Activated T-cell treated with anti-CD3 and anti-CD28 coated beads for 24 hours (primary cell): ENCODE measurements around the gene FAM32A.

ENCODE experiments used
- DNase-seq: peaks from one replicate; pipeline ENCODE4 v3.0.0-alpha.2; 2020; ENCODE audit warnings: low read depth

The FAM32A gene

GRCh38 chr19:16225279-16226183, 40.3 kb downstream of the FAM32A start:
- DNase-seq, result no peak

- no peak for DNase-seq
Observed at GRCh38 chr19:16226184-16226591, 41.0 kb downstream of the FAM32A start.

GRCh38 chr19:16226878-16227836, 41.9 kb downstream of the FAM32A start:
- no peak for DNase-seq

GRCh38 chr19:16227837-16228636, 42.8 kb downstream of the FAM32A start:
- no peak for DNase-seq

DNA sequence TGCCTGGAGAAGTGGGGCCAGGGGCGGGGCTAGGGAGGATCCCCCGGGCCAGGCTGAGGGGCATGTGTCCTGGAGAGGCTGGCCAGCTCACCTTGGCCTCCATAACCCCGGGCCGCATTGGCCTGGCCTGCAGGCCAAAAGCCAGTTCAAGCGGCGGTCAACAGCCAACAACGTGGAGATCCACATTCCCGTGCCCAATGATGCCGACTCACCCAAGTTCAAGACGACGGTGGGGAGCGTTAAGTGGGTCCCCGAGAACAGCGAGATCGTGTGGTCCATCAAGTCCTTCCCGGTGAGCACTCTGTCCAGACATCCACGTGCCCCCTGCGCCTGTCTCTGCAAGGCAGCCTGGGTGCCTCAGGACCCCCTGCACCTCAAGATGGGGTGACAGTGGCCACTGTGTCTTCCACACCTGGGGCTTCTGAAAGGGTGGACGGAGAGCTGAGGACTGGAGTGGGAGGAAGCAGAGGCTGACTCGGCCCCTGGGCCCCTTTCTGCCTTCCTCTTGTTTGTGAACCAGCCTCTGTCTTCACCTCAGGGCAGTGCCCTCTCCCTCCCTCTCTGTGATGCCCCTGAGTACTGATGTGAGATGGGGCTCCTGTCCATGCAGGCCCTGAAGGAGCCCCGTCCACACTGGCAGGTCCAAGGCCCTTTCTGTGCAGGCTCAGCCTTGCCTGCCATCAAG, 43.6 kb downstream of the FAM32A start:
- DNase-seq, result no peak

- no peak for DNase-seq
Observed at GRCh38 chr19:16229322-16229641, 44.1 kb downstream of the FAM32A start.

- no peak for DNase-seq
Observed at GRCh38 chr19:16232127-16232526, 46.9 kb downstream of the FAM32A start.

DNA sequence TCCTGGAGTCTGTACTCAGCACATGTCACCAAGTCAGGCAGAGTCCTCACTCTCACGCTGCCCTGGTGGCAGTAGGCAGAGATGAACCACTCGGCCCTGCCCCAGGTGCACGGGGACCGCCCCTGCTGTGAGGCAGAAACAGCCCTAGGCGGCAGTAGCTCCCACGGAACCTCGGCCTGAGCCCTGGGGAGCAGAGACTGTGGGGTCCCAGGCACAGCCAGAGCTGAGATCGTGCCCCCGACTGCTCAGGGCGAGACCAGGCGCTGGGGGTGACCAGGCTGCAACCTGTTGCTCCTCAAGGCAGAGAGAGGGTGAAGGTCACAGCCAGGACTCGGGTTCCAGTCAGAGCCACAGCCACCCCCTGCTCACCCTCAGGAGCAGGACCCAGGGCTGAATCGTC, 47.4 kb downstream of the FAM32A start:
- DNase-seq, result no peak

GRCh38 chr19:16233081-16233776, 48.0 kb downstream of the FAM32A start:
- DNase-seq, result no peak

DNA sequence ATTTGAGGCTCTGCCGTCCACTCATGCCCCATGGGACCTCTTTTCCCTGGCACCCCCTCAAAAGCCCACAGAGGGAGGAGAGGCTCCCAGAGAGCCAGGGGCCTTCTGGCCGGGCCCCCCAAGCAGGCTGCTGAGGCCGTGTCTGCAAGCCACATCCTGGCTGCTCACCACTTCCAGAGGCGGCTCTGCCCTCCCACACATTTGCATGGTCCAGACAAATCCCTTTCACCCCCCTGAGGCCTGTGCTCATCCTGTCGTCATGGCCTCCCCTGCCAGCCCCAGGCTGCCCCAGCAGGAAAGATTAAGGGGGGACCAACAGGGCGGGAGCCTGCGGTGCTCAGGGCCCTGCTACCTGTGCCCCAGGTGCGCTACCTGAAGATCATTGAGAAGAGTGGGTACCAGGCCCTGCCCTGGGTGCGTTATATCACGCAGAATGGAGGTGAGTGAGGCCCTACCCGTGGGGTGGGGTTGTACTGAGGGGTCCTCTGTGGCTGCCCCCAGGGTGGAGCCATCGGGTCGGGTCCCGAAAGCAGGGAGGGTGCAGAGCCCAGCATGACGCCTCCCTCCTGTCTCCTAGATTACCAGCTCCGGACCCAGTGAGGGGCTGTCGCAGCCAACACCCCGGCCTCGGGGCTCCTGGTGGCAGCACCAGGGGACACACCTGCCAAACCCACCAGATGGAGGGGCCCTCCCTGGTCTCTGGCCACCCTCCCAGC, 48.8 kb downstream of the FAM32A start:
- DNase-seq, result no peak

GRCh38 chr19:16234552-16235445, 49.6 kb downstream of the FAM32A start:
- DNase-seq, result no peak

GRCh38 chr19:16235811-16236652, 50.8 kb downstream of the FAM32A start:
- DNase-seq, result no peak
